Liver (tissue), 3 donors: ENCODE results near the gene UGT1A9.

Experiments used
- GABPA ChIP-seq, 2 donors: IDR thresholded peaks in 1 of 2; conservative IDR thresholded peaks in 1 of 2; 2 replicates each; pipeline ENCODE4 v1.6.1; 2016; ENCODE audit warnings: antibody characterized with exemption in 2 of 2, mild to moderate bottlenecking in 1 of 2, moderate library complexity in 1 of 2
- HNF4G ChIP-seq: IDR thresholded peaks from 2 replicates; pipeline ENCODE4 v1.6.1; 2016; ENCODE audit warnings: antibody characterized with exemption
- RAD21 ChIP-seq, 2 donors: IDR thresholded peaks; 2 replicates each; pipeline ENCODE4 v1.6.1; 2016; ENCODE audit warnings: antibody characterized with exemption in 2 of 2, mild to moderate bottlenecking in 2 of 2
- YY1 ChIP-seq: IDR thresholded peaks from 2 replicates; pipeline ENCODE4 v1.6.1; 2016; ENCODE audit warnings: antibody characterized with exemption, mild to moderate bottlenecking
- TF ChIP-seq, protein P1 (sequence below): fragments of 150-350 bp; IDR thresholded peaks from 2 replicates; pipeline ENCODE4 v1.5.1; 2017; ENCODE audit warnings: improper control_type of control experiment, low read depth, low read length; ENCODE audit not compliant: missing input control
- TF ChIP-seq, protein P2 (sequence below): IDR thresholded peaks from 2 replicates; pipeline ENCODE4 v1.6.1; 2016; ENCODE audit warnings: antibody characterized with exemption
- TF ChIP-seq, protein P3 (sequence below): IDR thresholded peaks from 2 replicates; pipeline ENCODE4 v1.6.1; 2016; ENCODE audit warnings: antibody characterized with exemption, mild to moderate bottlenecking
- TF ChIP-seq, protein P4 (sequence below): IDR thresholded peaks from 2 replicates; pipeline ENCODE4 v1.6.1; 2016; ENCODE audit warnings: antibody characterized with exemption
- donor health status: healthy.
- donor health status: healthy.

DNA sequence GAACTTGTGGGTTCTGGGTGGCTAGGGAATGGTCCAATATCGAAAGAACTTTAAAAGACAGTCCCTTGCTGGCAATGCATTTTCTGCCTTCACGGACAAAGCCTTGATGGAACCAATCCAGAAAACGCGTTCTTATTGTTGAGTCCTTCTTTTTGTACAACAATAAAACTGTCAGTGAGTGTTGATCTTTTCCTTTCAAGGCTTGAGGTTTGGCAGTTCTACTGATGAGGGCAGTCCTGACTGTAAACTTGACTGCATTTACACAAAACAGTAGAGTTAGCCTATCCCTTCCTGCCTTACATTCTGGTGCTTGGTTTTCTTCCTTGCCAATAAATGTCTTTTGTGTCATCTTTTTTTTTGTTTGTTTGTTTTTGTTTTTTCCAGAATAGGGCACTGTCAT lies 7.5 kb downstream of the UGT1A9 start:
- TF ChIP-seq, protein P1, sequence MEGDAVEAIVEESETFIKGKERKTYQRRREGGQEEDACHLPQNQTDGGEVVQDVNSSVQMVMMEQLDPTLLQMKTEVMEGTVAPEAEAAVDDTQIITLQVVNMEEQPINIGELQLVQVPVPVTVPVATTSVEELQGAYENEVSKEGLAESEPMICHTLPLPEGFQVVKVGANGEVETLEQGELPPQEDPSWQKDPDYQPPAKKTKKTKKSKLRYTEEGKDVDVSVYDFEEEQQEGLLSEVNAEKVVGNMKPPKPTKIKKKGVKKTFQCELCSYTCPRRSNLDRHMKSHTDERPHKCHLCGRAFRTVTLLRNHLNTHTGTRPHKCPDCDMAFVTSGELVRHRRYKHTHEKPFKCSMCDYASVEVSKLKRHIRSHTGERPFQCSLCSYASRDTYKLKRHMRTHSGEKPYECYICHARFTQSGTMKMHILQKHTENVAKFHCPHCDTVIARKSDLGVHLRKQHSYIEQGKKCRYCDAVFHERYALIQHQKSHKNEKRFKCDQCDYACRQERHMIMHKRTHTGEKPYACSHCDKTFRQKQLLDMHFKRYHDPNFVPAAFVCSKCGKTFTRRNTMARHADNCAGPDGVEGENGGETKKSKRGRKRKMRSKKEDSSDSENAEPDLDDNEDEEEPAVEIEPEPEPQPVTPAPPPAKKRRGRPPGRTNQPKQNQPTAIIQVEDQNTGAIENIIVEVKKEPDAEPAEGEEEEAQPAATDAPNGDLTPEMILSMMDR, result no peak
- TF ChIP-seq, protein P2, sequence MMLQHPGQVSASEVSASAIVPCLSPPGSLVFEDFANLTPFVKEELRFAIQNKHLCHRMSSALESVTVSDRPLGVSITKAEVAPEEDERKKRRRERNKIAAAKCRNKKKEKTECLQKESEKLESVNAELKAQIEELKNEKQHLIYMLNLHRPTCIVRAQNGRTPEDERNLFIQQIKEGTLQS, result no peak
- TF ChIP-seq, protein P3, sequence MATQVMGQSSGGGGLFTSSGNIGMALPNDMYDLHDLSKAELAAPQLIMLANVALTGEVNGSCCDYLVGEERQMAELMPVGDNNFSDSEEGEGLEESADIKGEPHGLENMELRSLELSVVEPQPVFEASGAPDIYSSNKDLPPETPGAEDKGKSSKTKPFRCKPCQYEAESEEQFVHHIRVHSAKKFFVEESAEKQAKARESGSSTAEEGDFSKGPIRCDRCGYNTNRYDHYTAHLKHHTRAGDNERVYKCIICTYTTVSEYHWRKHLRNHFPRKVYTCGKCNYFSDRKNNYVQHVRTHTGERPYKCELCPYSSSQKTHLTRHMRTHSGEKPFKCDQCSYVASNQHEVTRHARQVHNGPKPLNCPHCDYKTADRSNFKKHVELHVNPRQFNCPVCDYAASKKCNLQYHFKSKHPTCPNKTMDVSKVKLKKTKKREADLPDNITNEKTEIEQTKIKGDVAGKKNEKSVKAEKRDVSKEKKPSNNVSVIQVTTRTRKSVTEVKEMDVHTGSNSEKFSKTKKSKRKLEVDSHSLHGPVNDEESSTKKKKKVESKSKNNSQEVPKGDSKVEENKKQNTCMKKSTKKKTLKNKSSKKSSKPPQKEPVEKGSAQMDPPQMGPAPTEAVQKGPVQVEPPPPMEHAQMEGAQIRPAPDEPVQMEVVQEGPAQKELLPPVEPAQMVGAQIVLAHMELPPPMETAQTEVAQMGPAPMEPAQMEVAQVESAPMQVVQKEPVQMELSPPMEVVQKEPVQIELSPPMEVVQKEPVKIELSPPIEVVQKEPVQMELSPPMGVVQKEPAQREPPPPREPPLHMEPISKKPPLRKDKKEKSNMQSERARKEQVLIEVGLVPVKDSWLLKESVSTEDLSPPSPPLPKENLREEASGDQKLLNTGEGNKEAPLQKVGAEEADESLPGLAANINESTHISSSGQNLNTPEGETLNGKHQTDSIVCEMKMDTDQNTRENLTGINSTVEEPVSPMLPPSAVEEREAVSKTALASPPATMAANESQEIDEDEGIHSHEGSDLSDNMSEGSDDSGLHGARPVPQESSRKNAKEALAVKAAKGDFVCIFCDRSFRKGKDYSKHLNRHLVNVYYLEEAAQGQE, result no peak
- TF ChIP-seq YY1, result no peak
- no peak for TF ChIP-seq HNF4G
- TF ChIP-seq RAD21 (IDR thresholded peaks at IDR 0.05), result no peak
- TF ChIP-seq GABPA (IDR thresholded peaks at IDR 0.05 in 1 of 2, conservative IDR thresholded peaks at IDR 0.05 in 1 of 2), result no peak
- TF ChIP-seq, protein P4, sequence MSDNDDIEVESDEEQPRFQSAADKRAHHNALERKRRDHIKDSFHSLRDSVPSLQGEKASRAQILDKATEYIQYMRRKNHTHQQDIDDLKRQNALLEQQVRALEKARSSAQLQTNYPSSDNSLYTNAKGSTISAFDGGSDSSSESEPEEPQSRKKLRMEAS, result no peak
